IMR-90 (cell line): ENCODE results near the gene MAST1. TPM values are rescaled to one million over a fixed set of nuclear protein-coding genes. Genes with fewer than 3 reads are reported as not detected.

Source experiments
- ATAC-seq: fragments of 200-7000 bp; cut with Tn5 transposase; 2 replicates; pipeline ENCODE4 v1.9.1; 2020; ENCODE audit warnings: low read depth, mild to moderate bottlenecking, moderate library complexity
- BruUV-seq: library from RNA; stranded (reverse); fragments of 400-500 nt; replicated peaks from 2 replicates; lab custom pipeline; 2021; lab: Mats Ljungman, UMichigan
- CTCF ChIA-PET: fragments of 300-600 bp; formaldehyde crosslinking; extraction: SDS; loops from one replicate; lab custom pipeline; 2021; ENCODE audit warnings: antibody characterized with exemption; lab: Yijun Ruan, JAX
- POLR2A ChIA-PET: fragments of 300-600 bp; sonication (Branson Sonifier 250); formaldehyde crosslinking; loops from one replicate; lab custom pipeline; 2022; ENCODE audit warnings: antibody characterized with exemption; ENCODE audit not compliant: unreplicated experiment; lab: Charles Lee
- DNase-seq: peaks from one replicate; pipeline ENCODE4 v3.0.0; 2013
- H2AFZ ChIP-seq: replicated peaks from 2 replicates; pipeline ENCODE3; 2013; ENCODE audit warnings: low read length, mild to moderate bottlenecking; ENCODE audit not compliant: poor library complexity
- H2AK5ac ChIP-seq: 2 replicates; pipeline ENCODE4 v1.6.1; 2013; ENCODE audit warnings: low read depth, low read length, inconsistent platforms
- H2AK9ac ChIP-seq: replicated peaks from 2 replicates; pipeline ENCODE3; 2013; ENCODE audit warnings: mild to moderate bottlenecking, low read depth, low read length, moderate library complexity; ENCODE audit not compliant: poor library complexity
- H2BK120ac ChIP-seq: 2 replicates; pipeline ENCODE4 v1.6.1; 2013; ENCODE audit warnings: low read depth, low read length, inconsistent platforms
- H2BK15ac ChIP-seq: 3 replicates; pipeline ENCODE4 v1.6.1; 2013; ENCODE audit warnings: low read depth, low read length, inconsistent platforms
- H2BK20ac ChIP-seq: 2 replicates; pipeline ENCODE4 v1.6.1; 2013; ENCODE audit warnings: low read depth, mild to moderate bottlenecking, inconsistent platforms, low read length, moderate library complexity
- H2BK5ac ChIP-seq: 2 replicates; pipeline ENCODE4 v1.6.1; 2013; ENCODE audit warnings: mild to moderate bottlenecking, low read depth, low read length, inconsistent platforms; ENCODE audit not compliant: poor library complexity, severe bottlenecking
- H3K14ac ChIP-seq: replicated peaks from 2 replicates; pipeline ENCODE4 v1.6.1; 2013; ENCODE audit warnings: low read depth, low read length, inconsistent platforms
- H3K18ac ChIP-seq: 2 replicates; pipeline ENCODE4 v1.6.1; 2013; ENCODE audit warnings: low read depth, low read length, control low read depth
- H3K23ac ChIP-seq: 2 replicates; pipeline ENCODE4 v1.6.1; 2013; ENCODE audit warnings: low read depth, low read length, inconsistent platforms
- H3K27ac ChIP-seq: 2 replicates; pipeline ENCODE4 v1.5.1; 2013; ENCODE audit warnings: mild to moderate bottlenecking, control low read depth, low read length; ENCODE audit not compliant: insufficient read depth
- H3K27me3 ChIP-seq: 2 replicates; pipeline ENCODE4 v1.6.1; 2013; ENCODE audit warnings: low read length; ENCODE audit not compliant: control insufficient read depth, insufficient read depth
- H3K36me3 ChIP-seq: 2 replicates; pipeline ENCODE4 v1.6.1; 2013; ENCODE audit warnings: low read length, mixed read lengths; ENCODE audit not compliant: control insufficient read depth, insufficient read depth
- H3K4ac ChIP-seq: 2 replicates; pipeline ENCODE4 v1.6.1; 2013; ENCODE audit warnings: low read depth, low read length, inconsistent platforms
- H3K4me1 ChIP-seq: 2 replicates; pipeline ENCODE4 v1.6.1; 2013; ENCODE audit warnings: low read length, mixed read lengths; ENCODE audit not compliant: control insufficient read depth, insufficient read depth
- H3K4me2 ChIP-seq: 2 replicates; pipeline ENCODE4 v1.6.1; 2013; ENCODE audit warnings: low read depth, mild to moderate bottlenecking, control low read depth, low read length, moderate library complexity
- H3K4me3 ChIP-seq: 2 replicates; pipeline ENCODE4 v1.5.1; 2013; ENCODE audit warnings: low read depth, mild to moderate bottlenecking, control low read depth, low read length, moderate library complexity; ENCODE audit not compliant: insufficient read depth
- H3K56ac ChIP-seq: 2 replicates; pipeline ENCODE4 v1.6.1; 2013; ENCODE audit warnings: low read length, inconsistent platforms; ENCODE audit not compliant: insufficient read depth; ENCODE audit errors: extremely low read depth
- H3K79me1 ChIP-seq, 2 experiments: 2 replicates each; pipeline ENCODE4 v1.6.1; 2013; ENCODE audit warnings: low read length in 2 of 2, inconsistent platforms in 1 of 2, low read depth in 1 of 2
- H3K9ac ChIP-seq: 2 replicates; pipeline ENCODE4 v1.6.1; 2013; ENCODE audit warnings: low read depth, low read length, control low read depth
- H3K9me1 ChIP-seq: 2 replicates; pipeline ENCODE4 v1.6.1; 2013; ENCODE audit warnings: low read length, inconsistent platforms; ENCODE audit not compliant: insufficient read depth
- H3K9me3 ChIP-seq: 2 replicates; pipeline ENCODE4 v1.6.1; 2013; ENCODE audit warnings: low read length; ENCODE audit not compliant: control insufficient read depth, insufficient read depth
- H4K20me1 ChIP-seq: 2 replicates; pipeline ENCODE4 v1.6.1; 2013; ENCODE audit warnings: low read length, inconsistent platforms; ENCODE audit not compliant: insufficient read depth
- H4K5ac ChIP-seq: 2 replicates; pipeline ENCODE4 v1.6.1; 2013; ENCODE audit warnings: mild to moderate bottlenecking, low read depth, low read length, control low read depth
- H4K8ac ChIP-seq, 2 experiments: 2 replicates each; pipeline ENCODE4 v1.6.1; 2013; ENCODE audit warnings: low read depth in 2 of 2, low read length in 2 of 2, control low read depth in 1 of 2, inconsistent platforms in 1 of 2
- H4K91ac ChIP-seq: 2 replicates; pipeline ENCODE4 v1.6.1; 2013; ENCODE audit warnings: low read depth, low read length, inconsistent platforms; ENCODE audit not compliant: insufficient read depth
- FOS ChIP-seq: fragments of 150-350 bp; IDR thresholded peaks from 2 replicates; pipeline ENCODE4 v1.6.1; 2016; ENCODE audit warnings: low read depth, low read length
- MAFK ChIP-seq: IDR thresholded peaks from 2 replicates; pipeline ENCODE4 v1.6.1; 2012; ENCODE audit warnings: low read depth, low read length, improper control_type of control experiment
- RAD21 ChIP-seq: IDR thresholded peaks from 2 replicates; pipeline ENCODE4 v1.6.1; 2012; ENCODE audit warnings: low read length, improper control_type of control experiment
- RCOR1 ChIP-seq: IDR thresholded peaks from 2 replicates; pipeline ENCODE4 v1.6.1; 2012; ENCODE audit warnings: mild to moderate bottlenecking, low read length, improper control_type of control experiment; ENCODE audit not compliant: insufficient replicate concordance
- RFX5 ChIP-seq: IDR thresholded peaks from 2 replicates; pipeline ENCODE4 v1.8.0; 2012; ENCODE audit warnings: low read depth, mild to moderate bottlenecking, low read length, moderate library complexity
- WGBS, 2 experiments: methylation state at CpG; one replicate each; pipeline versions ENCODE4 v1.1.5 to v1.1.7; 2013; ENCODE audit warnings: missing lambda C conversion rate in 2 of 2; ENCODE audit not compliant: insufficient read length in 1 of 2; ENCODE audit errors: extremely low coverage in 2 of 2; 5-methylcytosine and 5-hydroxymethylcytosine counted together
- dilution Hi-C: fragments of 300-500 bp; cut with HindIII; formaldehyde crosslinking; loops from one replicate; pipeline ENCODE4 v1.14.3; 2018; ENCODE audit warnings: low sequenced_read_pairs; ENCODE audit not compliant: unreplicated experiment
- in situ Hi-C: fragments of 300-500 bp; cut with MboI; formaldehyde crosslinking; loops from 3 replicates; pipeline ENCODE4 v1.14.3; 2019; ENCODE audit warnings: low sequenced_read_pairs, inconsistent platforms, mixed read lengths
- intact Hi-C: fragments of 100-400 bp; cut with micrococcal nuclease; formaldehyde crosslinking; loops from 2 replicates; pipeline ENCODE4 v1.10.0; 2022
- polyA plus RNA-seq, 3 experiments: library from polyadenylated mRNA; depleted of rRNA; stranded (reverse); fragments of >200 nt; gene quantifications; 2 replicates each; pipeline ENCODE4 v1.2.3, GENCODE V29; 2012; ENCODE audit warnings: low replicate concordance in 1 of 3
- total RNA-seq: library from RNA; depleted of rRNA; stranded (reverse); fragments of >200 nt; gene quantifications from 2 replicates; pipeline ENCODE4 v1.2.3, GENCODE V29; 2012

Gene MAST1
- total and polyA plus RNA-seq, 2 of the 4 experiments (the other 2 are of a cell fraction): 0.56 to 1.1 TPM

DNA sequence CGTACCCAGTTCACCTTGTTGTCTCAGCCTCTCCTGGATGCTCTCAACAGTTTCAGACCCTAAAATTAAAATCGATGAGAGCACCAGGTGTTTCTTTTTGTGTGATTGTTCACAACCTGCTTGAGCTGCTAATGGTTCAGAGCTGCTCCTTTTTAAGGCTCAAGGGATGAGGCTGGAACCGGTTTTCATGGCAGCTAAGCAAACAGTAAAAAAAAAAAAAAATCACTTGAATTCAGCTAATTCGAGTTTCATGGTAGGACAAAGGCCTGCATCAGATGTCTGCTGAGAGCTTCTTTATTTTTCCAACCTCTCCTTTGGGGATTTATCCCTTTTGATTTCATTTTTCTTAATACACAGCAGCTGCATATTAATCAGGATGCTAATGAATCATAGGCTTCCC is 74.3 kb downstream of the MAST1 start:
- Histone ChIP-seq H2AK9ac (no peak overlapping the region), H2BK15ac (no peak overlapping the region), H2AFZ (peak overlapping the region; percentile 79), H3K9me1 (no peaks in the 10 kb centered on the region), H3K4me1 (peaks cover 6% of the 10 kb centered on the region), H2BK120ac (no peak overlapping the region), H4K8ac (0 out of 4 replicates have a peak overlapping the region, but pooled peaks of 1 of the 2 experiments have one; percentile 41), H3K27me3 (no peaks in the 10 kb centered on the region), H2BK20ac (no peak overlapping the region), H3K4me2 (peak overlapping the region; percentile 4; the same call in 1 of the 2 replicates), H3K79me1 (no peaks in the 10 kb centered on the region), H3K56ac (no peak overlapping the region), H3K4me3 (no peak overlapping the region), H3K36me3 (no peaks in the 10 kb centered on the region), H3K9me3 (no peaks in the 10 kb centered on the region), H2AK5ac (no peak overlapping the region), H4K5ac (no peak overlapping the region; the same call in 1 of the 2 replicates), H3K4ac (no peak overlapping the region), H3K14ac (no peak overlapping the region), H2BK5ac (no peak overlapping the region), H3K9ac (no peak overlapping the region), H3K18ac (no peak overlapping the region), H4K20me1 (no peaks in the 10 kb centered on the region), H3K23ac (0 out of 2 replicates have a peak overlapping the region, but pooled peaks have one; percentile 23), H3K27ac (no peak overlapping the region), H4K91ac (no peak overlapping the region)
- DNase-seq: no peak
- BruUV-seq: no TSS peak
- WGBS, 2 experiments: 10% methylated on average over 2 of the region's 4 CpGs; no CpG with 5 or more reads in 1 of the 2 experiments
- TF ChIP-seq RFX5: no peak
- no peak for TF ChIP-seq RCOR1
- TF ChIP-seq RAD21: no peak
- no peak for TF ChIP-seq FOS
- no peak for TF ChIP-seq MAFK
- dilution Hi-C loops: no loop called here
- ATAC-seq: no peak; the same call in 1 of the 2 replicates
- intact Hi-C loops: no loop called here
- POLR2A ChIA-PET: no interaction called here
- in situ Hi-C loops: no loop called here
- CTCF ChIA-PET: no interaction called here
